ENCODE data around the gene CYB561D1. TPM values are rescaled to one million over a fixed set of nuclear protein-coding genes. Genes with fewer than 3 reads are reported as not detected.

The CYB561D1 gene
- total and polyA plus RNA-seq, 9 of the 15 experiments (the other 6 are each of a cell fraction or from before 2014, with no cell fraction given): 0.71 to 7.2 (median 3.5) TPM

- Histone ChIP-seq H3K27ac (ENCODE audit: extremely low read depth, low read depth, low read length) (no peak overlapping the region), H3K4me1 (replicated peaks in 1 of 2; ENCODE audit: control insufficient read depth in 2 of 2, insufficient read depth in 2 of 2, low read length in 2 of 2) (no peaks in the 10 kb centered on the region), H3K9me1 (ENCODE audit: control insufficient read depth, insufficient read depth, low read length) (no peaks in the 10 kb centered on the region), H3K27me3 (ENCODE audit: control insufficient read depth in 2 of 2, insufficient read depth in 2 of 2, low read length in 2 of 2) (peaks cover 5 to 7% of the 10 kb centered on the region in 2 experiments; a peak in 4 of 5 replicates), H2AFZ (ENCODE audit: low read depth, low read length) (no peak overlapping the region), H3K79me2 (ENCODE audit: control insufficient read depth, insufficient read depth, low read length) (no peaks in the 10 kb centered on the region), H3K4me2 (ENCODE audit: insufficient read depth, low read length) (no peak overlapping the region), H3K9me3 (replicated peaks; ENCODE audit: control insufficient read depth, insufficient read depth, low read depth, low read length) (no peaks in the 10 kb centered on the region), H3K36me3 (ENCODE audit: control insufficient read depth, insufficient read depth, low read length) (no peaks in the 10 kb centered on the region), H4K20me1 (replicated peaks; ENCODE audit: control insufficient read depth, insufficient read depth, low read length) (no peaks in the 10 kb centered on the region), H3K4me3 (no peak overlapping the region), H3K9ac (ENCODE audit: insufficient read depth in 1 of 2, low read depth in 2 of 2, low read length in 2 of 2) (no peak overlapping the region)
- ChIA-PET POLR2A (interaction anchor here (1.2 kb wide), 1 partner anchor 11 kb away, joined by 6 read pairs; no protein-coding TSS in a partner anchor), CTCF (ENCODE audit: low intra/inter-chr PET ratio) (no interaction called here)
- no peak for FAIRE-seq
- no peak for DNase-seq (ENCODE audit: extremely low read depth in 1 of 4, low spot score in 3 of 4)
- 3% methylated on average over 4 of the region's 4 CpGs for WGBS (ENCODE audit: insufficient coverage, low coverage, missing lambda C conversion rate)
- in situ Hi-C loops (cut with MboI) (no loop called here), intact Hi-C loops (cut with micrococcal nuclease) (no loop called here)
- ATAC-seq: no peak
- no TSS peak for BruUV-seq (replicated peaks)
- TF ChIP-seq, protein P1, sequence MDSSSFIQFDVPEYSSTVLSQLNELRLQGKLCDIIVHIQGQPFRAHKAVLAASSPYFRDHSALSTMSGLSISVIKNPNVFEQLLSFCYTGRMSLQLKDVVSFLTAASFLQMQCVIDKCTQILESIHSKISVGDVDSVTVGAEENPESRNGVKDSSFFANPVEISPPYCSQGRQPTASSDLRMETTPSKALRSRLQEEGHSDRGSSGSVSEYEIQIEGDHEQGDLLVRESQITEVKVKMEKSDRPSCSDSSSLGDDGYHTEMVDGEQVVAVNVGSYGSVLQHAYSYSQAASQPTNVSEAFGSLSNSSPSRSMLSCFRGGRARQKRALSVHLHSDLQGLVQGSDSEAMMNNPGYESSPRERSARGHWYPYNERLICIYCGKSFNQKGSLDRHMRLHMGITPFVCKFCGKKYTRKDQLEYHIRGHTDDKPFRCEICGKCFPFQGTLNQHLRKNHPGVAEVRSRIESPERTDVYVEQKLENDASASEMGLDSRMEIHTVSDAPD (CRISPR knock-in tag; IDR thresholded peaks at IDR 0.05): no peak
- no peak for TF ChIP-seq CTCF (IDR thresholded peaks at IDR 0.05 in 2 of 3, conservative IDR thresholded peaks at IDR 0.05 in 1 of 3; ENCODE audit: insufficient read depth in 2 of 3, low read depth in 1 of 3, low read length in 3 of 3)
- TF ChIP-seq GTF2E2 (tag; IDR thresholded peaks at IDR 0.05): no peak
- TF ChIP-seq NR2C1 (IDR thresholded peaks at IDR 0.05): no peak
- no peak for TF ChIP-seq NR2C1 (tag; IDR thresholded peaks at IDR 0.05)
- TF ChIP-seq ZNF140 (CRISPR knock-in tag; IDR thresholded peaks at IDR 0.05): no peak
- TF ChIP-seq SOX6 (IDR thresholded peaks at IDR 0.05): no peak
- TF ChIP-seq EZH2 (IDR thresholded peaks at IDR 0.05; ENCODE audit: borderline replicate concordance, low read depth, low read length): no peak
- TF ChIP-seq DIDO1 (tag; IDR thresholded peaks at IDR 0.05; ENCODE audit: low read depth): no peak
- no peak for TF ChIP-seq SP2 (IDR thresholded peaks at IDR 0.05; ENCODE audit: extremely low read depth, low read depth, low read length, poor library complexity, severe bottlenecking)
- no peak for TF ChIP-seq SIN3A (IDR thresholded peaks at IDR 0.05; ENCODE audit: borderline replicate concordance in 2 of 2, control insufficient read depth in 1 of 2, low read depth in 2 of 2, low read length in 2 of 2)
- no peak for TF ChIP-seq CCAR2 (IDR thresholded peaks at IDR 0.05; ENCODE audit: low read depth, low read length)
- no peak for TF ChIP-seq GTF2F1 (IDR thresholded peaks at IDR 0.05; ENCODE audit: low read depth, low read length)
- no peak for TF ChIP-seq NBN (IDR thresholded peaks at IDR 0.05; ENCODE audit: low read depth)
- no peak for TF ChIP-seq PRPF4 (IDR thresholded peaks at IDR 0.05; ENCODE audit: insufficient read depth, low read depth, low read length, poor library complexity, severe bottlenecking)
- TF ChIP-seq ZNF740 (CRISPR knock-in tag; IDR thresholded peaks at IDR 0.05): no peak
- TF ChIP-seq ZNF740 (tag; IDR thresholded peaks at IDR 0.05): no peak
- TF ChIP-seq KAT2B (IDR thresholded peaks at IDR 0.05; ENCODE audit: low read depth, low read length): no peak
- TF ChIP-seq IRF1 (CRISPR knock-in tag; IDR thresholded peaks at IDR 0.05; ENCODE audit: borderline replicate concordance): no peak
These were observed 36.1 kb upstream of the CYB561D1 start for GRCh38 chr1:109457819-109458218.

Measured in K562 (cell line).